Right atrium auricular region (tissue), 2 donors: ENCODE results near the gene COL23A1. TPM values are rescaled to one million over a fixed set of nuclear protein-coding genes. Genes with fewer than 3 reads are reported as not detected.

Source experiments
- DNase-seq: peaks from one replicate; pipeline ENCODE4 v3.0.0-alpha.2; 2019; ENCODE audit warnings: low spot score
- H3K27ac ChIP-seq, 2 donors: fragments of 200-600 bp; sonication (generic); 1 replicate in 1 of 2; 2 replicates in 1 of 2; pipeline ENCODE4 v1.5.1; 2016 to 2019
- H3K27me3 ChIP-seq, 2 donors: fragments of 200-600 bp; sonication (generic); one replicate each; pipeline versions ENCODE4 v1.5.1 to v1.6.0; 2017 to 2019
- H3K36me3 ChIP-seq: fragments of 200-600 bp; sonication (generic); one replicate; pipeline ENCODE4 v1.5.1; 2016
- H3K4me1 ChIP-seq, 2 donors: fragments of 200-600 bp; sonication (generic); one replicate each; pipeline versions ENCODE4 v1.5.1 to v1.6.0; 2017 to 2019
- H3K4me3 ChIP-seq, 2 donors: fragments of 200-600 bp; sonication (generic); 1 replicate in 1 of 2; 2 replicates in 1 of 2; pipeline ENCODE4 v1.5.1; 2017 to 2019; ENCODE audit warnings: mild to moderate bottlenecking in 1 of 2, moderate library complexity in 1 of 2
- H3K9me3 ChIP-seq, 2 donors: fragments of 200-600 bp; sonication (generic); one replicate each; pipeline ENCODE4 v1.5.1; 2019
- CTCF ChIP-seq, 2 donors: fragments of 200-600 bp; sonication (generic); IDR thresholded peaks; one replicate each; pipeline ENCODE4 v1.5.1; 2019; ENCODE audit warnings: antibody characterized with exemption in 2 of 2
- total RNA-seq, 2 donors: library from RNA; depleted of rRNA; stranded (reverse); fragments of >200 nt; gene quantifications; one replicate each; pipeline ENCODE4 v1.1.0, GENCODE V29; 2016

The COL23A1 gene
- total RNA-seq, 2 donors from 2014 or later, result 5.7 to 6.8 TPM

- peaks cover 0 to 11% of the 10 kb centered on the region in 2 donors for H3K9me3 ChIP-seq
- no peak overlapping the region for H3K27ac ChIP-seq
- no peaks in the 10 kb centered on the region for H3K4me1 ChIP-seq
- no peaks in the 10 kb centered on the region for H3K27me3 ChIP-seq
- no peak for DNase-seq
- no peaks in the 10 kb centered on the region for H3K36me3 ChIP-seq
- no peak overlapping the region for H3K4me3 ChIP-seq
- TF ChIP-seq CTCF (IDR thresholded peaks at IDR 0.05), result no peak
Observed at GRCh38 chr5:178473854-178474253, 116.3 kb downstream of the COL23A1 start.

- peaks cover 0 to 14% of the 10 kb centered on the region in 2 donors for H3K4me1 ChIP-seq
- peaks cover 0 to 11% of the 10 kb centered on the region in 2 donors for H3K9me3 ChIP-seq
Observed at GRCh38 chr5:178472138-178472537, 118.1 kb downstream of the COL23A1 start.

GRCh38 chr5:178471711-178472110, 118.5 kb downstream of the COL23A1 start:
- H3K27me3 ChIP-seq, result no peaks in the 10 kb centered on the region
- peaks cover 0 to 11% of the 10 kb centered on the region in 2 donors for H3K9me3 ChIP-seq
- H3K4me1 ChIP-seq, result peaks cover 0 to 18% of the 10 kb centered on the region in 2 donors
- DNase-seq, result no peak
- no peak for TF ChIP-seq CTCF (IDR thresholded peaks at IDR 0.05)
- H3K4me3 ChIP-seq, result no peak overlapping the region
- no peaks in the 10 kb centered on the region for H3K36me3 ChIP-seq
- H3K27ac ChIP-seq, result no peak overlapping the region

More at GRCh38 chr5:178472138-178472537, 118.1 kb downstream of the COL23A1 start:
- H3K36me3 ChIP-seq, result no peaks in the 10 kb centered on the region
- no peak overlapping the region for H3K4me3 ChIP-seq
- H3K27me3 ChIP-seq, result no peaks in the 10 kb centered on the region
- DNase-seq, result no peak
- no peak for TF ChIP-seq CTCF (IDR thresholded peaks at IDR 0.05)
- no peak overlapping the region for H3K27ac ChIP-seq

- no peak for TF ChIP-seq CTCF (IDR thresholded peaks at IDR 0.05)
- Histone ChIP-seq H3K4me3 (no peak overlapping the region), H3K36me3 (no peaks in the 10 kb centered on the region), H3K9me3 (peaks cover 0 to 9% of the 10 kb centered on the region in 2 donors), H3K27ac (no peak overlapping the region), H3K4me1 (peaks cover 0 to 18% of the 10 kb centered on the region in 2 donors), H3K27me3 (no peaks in the 10 kb centered on the region)
- DNase-seq, result no peak
Observed at GRCh38 chr5:178470760-178471025, 119.5 kb downstream of the COL23A1 start.

- H3K27me3 ChIP-seq, result no peaks in the 10 kb centered on the region
- TF ChIP-seq CTCF (IDR thresholded peaks at IDR 0.05), result no peak
- no peak overlapping the region for H3K27ac ChIP-seq
- no peaks in the 10 kb centered on the region for H3K36me3 ChIP-seq
- H3K9me3 ChIP-seq, result peaks cover 0 to 4% of the 10 kb centered on the region in 2 donors
- H3K4me3 ChIP-seq, result no peak overlapping the region
- peaks cover 0 to 18% of the 10 kb centered on the region in 2 donors for H3K4me1 ChIP-seq
- no peak for DNase-seq
Observed at GRCh38 chr5:178469975-178470759, 120.0 kb downstream of the COL23A1 start.
